HFF-Myc (cell line): ENCODE results near the gene HUNK.

Source experiments
- DNase-seq: peaks from one replicate; pipeline ENCODE4 v3.0.0-alpha.2; 2011; ENCODE audit warnings: low read depth; ENCODE audit errors: extremely low read depth
- H3K4me3 ChIP-seq: replicated peaks from 2 replicates; pipeline ENCODE4 v1.5.1; 2011; ENCODE audit warnings: low read depth, mild to moderate bottlenecking, control low read depth, low read length
- CTCF ChIP-seq: IDR thresholded peaks from 2 replicates; pipeline ENCODE4 v1.5.1; 2012; ENCODE audit warnings: mild to moderate bottlenecking, low read depth, low read length, control low read depth; ENCODE audit errors: missing control alignments

Gene HUNK

GRCh38 chr21:31961704-31962103, 88.9 kb downstream of the HUNK start:
- DNase-seq: no peak
- no peak for TF ChIP-seq CTCF
- no peak overlapping the region for H3K4me3 ChIP-seq

GRCh38 chr21:31964692-31965091, 91.9 kb downstream of the HUNK start:
- no peak for TF ChIP-seq CTCF
- no peak for DNase-seq
- H3K4me3 ChIP-seq: no peak overlapping the region

GRCh38 chr21:31967334-31967733, 94.5 kb downstream of the HUNK start:
- no peak for DNase-seq
- no peak for TF ChIP-seq CTCF
- H3K4me3 ChIP-seq: no peak overlapping the region

GRCh38 chr21:31972622-31973021, 99.8 kb downstream of the HUNK start:
- DNase-seq: no peak
- no peak overlapping the region for H3K4me3 ChIP-seq
- TF ChIP-seq CTCF: no peak

GRCh38 chr21:31973402-31973944, 100.7 kb downstream of the HUNK start:
- TF ChIP-seq CTCF: no peak
- H3K4me3 ChIP-seq: no peak overlapping the region
- no peak for DNase-seq

GRCh38 chr21:31974454-31974985, 101.7 kb downstream of the HUNK start:
- H3K4me3 ChIP-seq: no peak overlapping the region
- TF ChIP-seq CTCF: no peak
- DNase-seq: no peak

GRCh38 chr21:31975491-31975890, 102.7 kb downstream of the HUNK start:
- no peak for TF ChIP-seq CTCF
- no peak overlapping the region for H3K4me3 ChIP-seq
- DNase-seq: no peak
